NCI-H82 (cell line): Measurements from ENCODE around the gene PCIF1.
"Not testable (repeated sequence)": the region's sequence is repeated elsewhere in the genome, so short reads cannot be mapped to it uniquely, and the experiment has no call there.

ENCODE experiments used
- DNase-seq: peaks from one replicate; lab custom pipeline; 2025; lab: John Stamatoyannopoulos, UW

PCIF1 gene

GRCh38 chr20:45934586-45935415 is at the start of gene PCIF1:
TSS of gene PCIF1 (plus strand) at chr20:45934683. CDS start at chr20:45939000, 4,317 bp downstream.
- DNase-seq, result peak; percentile 99

GRCh38 chr20:45886590-45887345 is 47.7 kb upstream of the PCIF1 start:
- no peak for DNase-seq

GRCh38 chr20:45887346-45887715 is 47.2 kb upstream of the PCIF1 start, which contains the start of gene SPATA25:
TSS of gene SPATA25 (minus strand) at chr20:45887622. CDS start at chr20:45887590, 32 bp downstream.
- DNase-seq, result no peak

- no peak for DNase-seq
Measured at GRCh38 chr20:45888681-45889080, 45.8 kb upstream of the PCIF1 start.

- DNase-seq, result peak; percentile 94
Measured at GRCh38 chr20:45890077-45890984, 44.2 kb upstream of the PCIF1 start.

- peak; percentile 95 for DNase-seq
Measured at GRCh38 chr20:45890985-45891983, 43.2 kb upstream of the PCIF1 start, which contains the start of the genes CTSA and NEURL2. TSS of gene CTSA (plus strand) at chr20:45891335. CDS start at chr20:45891569, 234 bp downstream. TSS of gene NEURL2 (minus strand) at chr20:45891208. CDS start at chr20:45890991, 217 bp downstream.

GRCh38 chr20:45892049-45892825 is 42.2 kb upstream of the PCIF1 start:
- peak; percentile 47 for DNase-seq

- DNase-seq, result no peak
Measured at GRCh38 chr20:45892828-45893500, 41.5 kb upstream of the PCIF1 start.

- DNase-seq, result no peak
Measured at GRCh38 chr20:45893831-45894230, 40.7 kb upstream of the PCIF1 start.

- DNase-seq, result no peak
Measured at GRCh38 chr20:45894797-45895196, 39.7 kb upstream of the PCIF1 start.

- DNase-seq, result no peak
Measured at GRCh38 chr20:45896641-45897161, 37.8 kb upstream of the PCIF1 start.

- DNase-seq, result no peak
Measured at GRCh38 chr20:45897289-45897688, 37.2 kb upstream of the PCIF1 start.

GRCh38 chr20:45897692-45898091 is 36.8 kb upstream of the PCIF1 start:
- DNase-seq, result no peak

- DNase-seq, result no peak
Measured at GRCh38 chr20:45898285-45898684, 36.2 kb upstream of the PCIF1 start.

- DNase-seq, result no peak
Measured at GRCh38 chr20:45899046-45899835, 35.2 kb upstream of the PCIF1 start.

- not testable (repeated sequence) for DNase-seq
Measured at GRCh38 chr20:45901332-45901731, 33.2 kb upstream of the PCIF1 start.

- no peak for DNase-seq
Measured at GRCh38 chr20:45902199-45902701, 32.2 kb upstream of the PCIF1 start.
